ENCODE measurements around the gene USP35. TPM values are rescaled to one million over a fixed set of nuclear protein-coding genes. Genes with fewer than 3 reads are reported as not detected.

USP35 gene
- total RNA-seq, 1 experiment from 2014 or later: 8.5 TPM

- Histone ChIP-seq H3K4me2 (ENCODE audit: low read length) (no peak overlapping the region), H3K9me2 (replicated peaks; ENCODE audit: low read length) (no peaks in the 10 kb centered on the region), H3K36me3 (ENCODE audit: low read depth, low read length) (peaks cover 7% of the 10 kb centered on the region), H3K79me2 (ENCODE audit: low read length) (0 out of 2 replicates have a peak, but pooled peaks cover 6% of the 10 kb centered on the region), H2AFZ (ENCODE audit: low read length) (no peak overlapping the region), H4K20me1 (ENCODE audit: low read length) (no peaks in the 10 kb centered on the region), H3K27ac (ENCODE audit: low read length) (no peak overlapping the region), H3K9ac (ENCODE audit: low read length) (no peak overlapping the region), H3K4me1 (ENCODE audit: insufficient read depth, low read length) (peaks cover 11% of the 10 kb centered on the region), H3K9me3 (ENCODE audit: low read length) (no peaks in the 10 kb centered on the region), H3F3A (ENCODE audit: low read length, unreplicated experiment) (no peaks in the 10 kb centered on the region), H3K4me3 (ENCODE audit: low read length) (no peak overlapping the region), H3K27me3 (ENCODE audit: low read length) (no peaks in the 10 kb centered on the region)
- ChIA-PET POLR2A (ENCODE audit: unreplicated experiment) (no interaction called here), CTCF (no interaction called here)
- ATAC-seq: no peak
- no TSS peak for BruUV-seq (replicated peaks)
- TF ChIP-seq EZH2phosphoT487 (IDR thresholded peaks at IDR 0.05; ENCODE audit: borderline replicate concordance, low read length) (no peak), EZH2 (IDR thresholded peaks at IDR 0.05; ENCODE audit: low read length, unreplicated experiment) (no peak), CTCF (conservative IDR thresholded peaks at IDR 0.05; ENCODE audit: low read depth, low read length) (no peak)
- no peak for DNase-seq
- intact Hi-C loops (cut with micrococcal nuclease): no loop called here
Observed at GRCh38 chr11:78213526-78214330, 25.0 kb downstream of the USP35 start.

- 0 out of 2 replicates have a peak, but pooled peaks cover 6% of the 10 kb centered on the region for H3K79me2 ChIP-seq (ENCODE audit: low read length)
- H3K27me3 ChIP-seq (ENCODE audit: low read length): no peaks in the 10 kb centered on the region
- ChIA-PET CTCF (no interaction called here), POLR2A (ENCODE audit: unreplicated experiment) (no interaction called here)
- no TSS peak for BruUV-seq (replicated peaks)
- no peaks in the 10 kb centered on the region for H3K9me3 ChIP-seq (ENCODE audit: low read length)
- H3K4me1 ChIP-seq (ENCODE audit: insufficient read depth, low read length): peaks cover 11% of the 10 kb centered on the region
- intact Hi-C loops (cut with micrococcal nuclease): no loop called here
- no peaks in the 10 kb centered on the region for H3K9me2 ChIP-seq (replicated peaks; ENCODE audit: low read length)
- H2AFZ ChIP-seq (ENCODE audit: low read length): no peak overlapping the region
- DNase-seq (no peak), ATAC-seq (no peak)
- H3K4me2 ChIP-seq (ENCODE audit: low read length): no peak overlapping the region
- no peak overlapping the region for H3K9ac ChIP-seq (ENCODE audit: low read length)
- no peak overlapping the region for H3K4me3 ChIP-seq (ENCODE audit: low read length)
- no peaks in the 10 kb centered on the region for H3F3A ChIP-seq (ENCODE audit: low read length, unreplicated experiment)
- H3K36me3 ChIP-seq (ENCODE audit: low read depth, low read length): peaks cover 7% of the 10 kb centered on the region
- H4K20me1 ChIP-seq (ENCODE audit: low read length): no peaks in the 10 kb centered on the region
- TF ChIP-seq EZH2phosphoT487 (IDR thresholded peaks at IDR 0.05; ENCODE audit: borderline replicate concordance, low read length) (no peak), CTCF (conservative IDR thresholded peaks at IDR 0.05; ENCODE audit: low read depth, low read length) (no peak), EZH2 (IDR thresholded peaks at IDR 0.05; ENCODE audit: low read length, unreplicated experiment) (no peak)
- no peak overlapping the region for H3K27ac ChIP-seq (ENCODE audit: low read length)
Observed at GRCh38 chr11:78214331-78215194, 25.8 kb downstream of the USP35 start.
